ENCODE results near the gene DYNC1LI1. TPM values are rescaled to one million over a fixed set of nuclear protein-coding genes. Genes with fewer than 3 reads are reported as not detected.

Gene DYNC1LI1
- total and polyA plus RNA-seq, 2 donors (not counting 1 experiment from before 2014, with no cell fraction given) = 15.0 to 38.8 TPM

- no peaks in the 10 kb centered on the region for H3K27me3 Mint-ChIP-seq
- Histone ChIP-seq H3K4me1 (ENCODE audit: control insufficient read depth in 2 of 2, insufficient read depth in 2 of 2, low read length in 2 of 2) (peaks cover 26 to 29% of the 10 kb centered on the region in 2 donors), H3K4me3 (ENCODE audit: control extremely low read depth in 1 of 5, extremely low read depth in 1 of 5, insufficient read depth in 1 of 5, low read depth in 2 of 5, low read length in 4 of 5) (peak within 1 kb of the TSS; percentile 82 to 99 (median 97)), H3K79me2 (ENCODE audit: control insufficient read depth, insufficient read depth, low read length) (peaks cover 67% of the 10 kb centered on the region), H4K20me1 (ENCODE audit: control insufficient read depth, insufficient read depth, low read length, poor library complexity, severe bottlenecking) (no peaks in the 10 kb centered on the region), H3K9ac (ENCODE audit: low read length) (peak within 1 kb of the TSS; percentile 99), H3K4me2 (replicated peaks; ENCODE audit: low read depth, low read length, poor library complexity, severe bottlenecking) (peak within 1 kb of the TSS; percentile 79), H3K9me3 (ENCODE audit: control extremely low read depth in 1 of 3, control insufficient read depth in 2 of 3, insufficient read depth in 1 of 3, low read length in 2 of 3) (no peaks in the 10 kb centered on the region), H3K27me3 (replicated peaks in 1 of 4; ENCODE audit: control extremely low read depth in 1 of 4, control insufficient read depth in 3 of 4, insufficient read depth in 4 of 4, low read length in 3 of 4) (no peaks in the 10 kb centered on the region), H3K27ac (ENCODE audit: low read length in 2 of 2) (peak within 1 kb of the TSS; percentile 99), H2AFZ (ENCODE audit: insufficient read depth, low read depth, low read length, poor library complexity, severe bottlenecking) (peak within 1 kb of the TSS; percentile 80), H3K36me3 (replicated peaks in 1 of 2; ENCODE audit: control extremely low read depth in 1 of 2, control insufficient read depth in 1 of 2, extremely low read depth in 1 of 2, insufficient read depth in 2 of 2, low read length in 1 of 2) (no peaks in the 10 kb centered on the region)
- TF ChIP-seq CTCF (IDR thresholded peaks at IDR 0.05) (no peak), EZH2 (IDR thresholded peaks at IDR 0.05; ENCODE audit: borderline replicate concordance, insufficient read depth, low read depth, low read length, poor library complexity, severe bottlenecking) (no peak)
- H3K4me3 Mint-ChIP-seq = peak within 1 kb of the TSS; percentile 90
- WGBS (ENCODE audit: insufficient coverage) = under 1% methylated on average over 44 of the region's 61 CpGs
- no peaks in the 10 kb centered on the region for H3K9me3 Mint-ChIP-seq (ENCODE audit: insufficient read depth)
- ChIA-PET CTCF (interaction anchor here (0.7 to 2.4 kb wide), 10 partner anchors 8 to 572 kb away, joined by 3 to 12 read pairs (median 4); no protein-coding TSS in a partner anchor), POLR2A (interaction anchor here (0.6 to 1.3 kb wide), 4 partner anchors 9 to 183 kb away, joined by 3 to 6 read pairs (median 4); partner anchors contain the start of gene CNOT10)
- peak within 1 kb of the TSS; percentile 93 for H3K27ac Mint-ChIP-seq
- peak; percentile 83 for ATAC-seq (ENCODE audit: low read depth)
- DNase-seq = peak; percentile 86
- H3K4me1 Mint-ChIP-seq = peaks cover 36% of the 10 kb centered on the region
- intact Hi-C loops (cut with micrococcal nuclease) = loop anchor here (1.0 to 5.0 kb wide), 5 partner anchors 14 to 183 kb away; partner anchors contain the start of genes CNOT10 and DYNC1LI1
Measured at GRCh38 chr3:32502118-32502945, 68.3 kb downstream of the DYNC1LI1 start, which contains the start of gene CMTM6. CMTM6 (minus strand) TSS chr3:32502852; CDS start chr3:32502745, 107 bp downstream.

Measured in B cell (primary cell).